ENCODE results near the gene STARD10.

Gene STARD10

GRCh38 chr11:72815110-72815618 is 21.3 kb upstream of the STARD10 start:
- peak overlapping the region; percentile 72; the same call in 1 of the 2 replicates for H2AFZ ChIP-seq (ENCODE audit: low read depth)
- peaks cover 7% of the 10 kb centered on the region; the same call in 1 of the 2 replicates for H4K20me1 ChIP-seq (ENCODE audit: insufficient read depth)
- H3K4me1 ChIP-seq (ENCODE audit: low read depth, poor library complexity, severe bottlenecking): peaks cover 39% of the 10 kb centered on the region
- H3K27me3 ChIP-seq (ENCODE audit: insufficient read depth, low read depth): no peaks in the 10 kb centered on the region
- peaks cover 42% of the 10 kb centered on the region for H3K79me2 ChIP-seq (ENCODE audit: insufficient read depth, low read depth)
- no peak overlapping the region for H3K4me3 ChIP-seq (IDR thresholded peaks at IDR 0.05; ENCODE audit: insufficient read depth, low read depth, low read length)
- H3K27ac ChIP-seq: peak overlapping the region; percentile 89
- H3K9ac ChIP-seq: peak overlapping the region; percentile 94; the same call in 1 of the 2 replicates
- peak overlapping the region; percentile 94 for H3K4me2 ChIP-seq
- TF ChIP-seq CTCF (conservative IDR thresholded peaks at IDR 0.05; ENCODE audit: low read depth, low read length): no peak
- H3K36me3 ChIP-seq (ENCODE audit: insufficient read depth): no peaks in the 10 kb centered on the region

- peak within 1 kb of the TSS; percentile 94 for H3K9ac ChIP-seq
- H3K79me2 ChIP-seq (ENCODE audit: insufficient read depth, low read depth): peaks cover 45% of the 10 kb centered on the region
- H3K4me3 ChIP-seq (IDR thresholded peaks at IDR 0.05; ENCODE audit: insufficient read depth, low read depth, low read length): no peak within 1 kb of the TSS
- peaks cover 9% of the 10 kb centered on the region; the same call in 1 of the 2 replicates for H4K20me1 ChIP-seq (ENCODE audit: insufficient read depth)
- peak within 1 kb of the TSS; percentile 89 for H3K27ac ChIP-seq
- peak; percentile 40; the same call in 1 of the 2 replicates for TF ChIP-seq CTCF (conservative IDR thresholded peaks at IDR 0.05; ENCODE audit: low read depth, low read length)
- H3K27me3 ChIP-seq (ENCODE audit: insufficient read depth, low read depth): no peaks in the 10 kb centered on the region
- H3K4me2 ChIP-seq: peak within 1 kb of the TSS; percentile 94
- H3K36me3 ChIP-seq (ENCODE audit: insufficient read depth): no peaks in the 10 kb centered on the region
- peak within 1 kb of the TSS; percentile 72 for H2AFZ ChIP-seq (ENCODE audit: low read depth)
- H3K4me1 ChIP-seq (ENCODE audit: low read depth, poor library complexity, severe bottlenecking): peaks cover 43% of the 10 kb centered on the region
These were observed 20.7 kb upstream of the STARD10 start, which contains the start of gene ATG16L2 for GRCh38 chr11:72814286-72815109. ATG16L2 (plus strand) TSS chr11:72814411; CDS start chr11:72814446, 35 bp downstream.

- Histone ChIP-seq H2AFZ (ENCODE audit: low read depth) (peak overlapping the region; percentile 72), H3K27me3 (ENCODE audit: insufficient read depth, low read depth) (no peaks in the 10 kb centered on the region), H3K27ac (peak overlapping the region; percentile 89), H4K20me1 (ENCODE audit: insufficient read depth) (peaks cover 9% of the 10 kb centered on the region; the same call in 1 of the 2 replicates), H3K79me2 (ENCODE audit: insufficient read depth, low read depth) (peaks cover 45% of the 10 kb centered on the region), H3K4me3 (IDR thresholded peaks at IDR 0.05; ENCODE audit: insufficient read depth, low read depth, low read length) (no peak overlapping the region), H3K36me3 (ENCODE audit: insufficient read depth) (no peaks in the 10 kb centered on the region; the same call in 1 of the 2 replicates), H3K4me1 (ENCODE audit: low read depth, poor library complexity, severe bottlenecking) (peaks cover 43% of the 10 kb centered on the region), H3K4me2 (peak overlapping the region; percentile 94), H3K9ac (peak overlapping the region; percentile 94)
- no peak for TF ChIP-seq CTCF (conservative IDR thresholded peaks at IDR 0.05; ENCODE audit: low read depth, low read length)
These were observed 20.0 kb upstream of the STARD10 start for GRCh38 chr11:72813740-72814285.

- Histone ChIP-seq H3K27ac (peak overlapping the region; percentile 89), H3K9ac (peak overlapping the region; percentile 94), H3K79me2 (ENCODE audit: insufficient read depth, low read depth) (peaks cover 45% of the 10 kb centered on the region), H3K4me1 (ENCODE audit: low read depth, poor library complexity, severe bottlenecking) (peaks cover 43% of the 10 kb centered on the region), H4K20me1 (ENCODE audit: insufficient read depth) (peaks cover 9% of the 10 kb centered on the region; the same call in 1 of the 2 replicates), H2AFZ (ENCODE audit: low read depth) (peak overlapping the region; percentile 72), H3K27me3 (ENCODE audit: insufficient read depth, low read depth) (no peaks in the 10 kb centered on the region), H3K4me3 (IDR thresholded peaks at IDR 0.05; ENCODE audit: insufficient read depth, low read depth, low read length) (no peak overlapping the region), H3K4me2 (peak overlapping the region; percentile 94), H3K36me3 (ENCODE audit: insufficient read depth) (no peaks in the 10 kb centered on the region; the same call in 1 of the 2 replicates)
- peak; percentile 84 for TF ChIP-seq CTCF (conservative IDR thresholded peaks at IDR 0.05; ENCODE audit: low read depth, low read length)
These were observed 19.3 kb upstream of the STARD10 start for GRCh38 chr11:72812967-72813739.
